GM12873 (cell line): Measurements from ENCODE around the gene AVL9.

Experiments
- CTCF ChIP-seq: IDR thresholded peaks from 2 replicates; pipeline ENCODE4 v1.5.1; 2012; ENCODE audit warnings: low read depth, mild to moderate bottlenecking, moderate library complexity, low read length, control low read depth; ENCODE audit not compliant: insufficient read depth; ENCODE audit errors: missing control alignments

Gene AVL9

GRCh38 chr7:32501522-32501921 lies 6.2 kb downstream of the AVL9 start:
- no peak for TF ChIP-seq CTCF

GRCh38 chr7:32502728-32503127 lies 7.4 kb downstream of the AVL9 start:
- no peak for TF ChIP-seq CTCF

GRCh38 chr7:32506266-32507054 lies 11.2 kb downstream of the AVL9 start:
- TF ChIP-seq CTCF: no peak

GRCh38 chr7:32507414-32507813 lies 12.1 kb downstream of the AVL9 start:
- no peak for TF ChIP-seq CTCF

GRCh38 chr7:32511791-32512190 lies 16.5 kb downstream of the AVL9 start:
- TF ChIP-seq CTCF: no peak

- no peak for TF ChIP-seq CTCF
Observed at GRCh38 chr7:32513210-32513609, 17.9 kb downstream of the AVL9 start.

- no peak for TF ChIP-seq CTCF
Observed at GRCh38 chr7:32515890-32516550, 20.7 kb downstream of the AVL9 start.
